Caco-2 (cell line): ENCODE measurements around the gene CDK14. TPM values are rescaled to one million over a fixed set of nuclear protein-coding genes. Genes with fewer than 3 reads are reported as not detected.

ENCODE experiments used
- BruUV-seq: library from RNA; stranded (reverse); fragments of 400-500 nt; replicated peaks from 2 replicates; lab custom pipeline; 2021; lab: Mats Ljungman, UMichigan
- CTCF ChIA-PET: fragments of 300-600 bp; sonication (Branson Sonifier 250); formaldehyde crosslinking; loops from one replicate; lab custom pipeline; 2022; ENCODE audit warnings: antibody characterized with exemption; lab: Charles Lee
- POLR2A ChIA-PET: fragments of 300-600 bp; sonication (Branson Sonifier 250); formaldehyde crosslinking; loops from one replicate; lab custom pipeline; 2022; ENCODE audit warnings: antibody characterized with exemption; lab: Charles Lee
- DNase-seq, 2 experiments: peaks; one replicate each; pipeline versions ENCODE4 v3.0.0 to v3.0.0-alpha.2; 2020 to 2022
- H3K27me3 ChIP-seq: replicated peaks from 2 replicates; pipeline ENCODE4 v1.6.0; 2011; ENCODE audit warnings: low read length; ENCODE audit not compliant: control insufficient read depth, insufficient read depth
- H3K36me3 ChIP-seq: 2 replicates; pipeline ENCODE4 v1.5.1; 2011; ENCODE audit warnings: low read length; ENCODE audit not compliant: control insufficient read depth, insufficient read depth
- H3K4me1 ChIP-seq: fragments of 250-450 bp; sonication (Bioruptor Pico); 2 replicates; pipeline ENCODE4 v1.5.1; 2020; ENCODE audit warnings: mild to moderate bottlenecking
- H3K4me3 ChIP-seq: 2 replicates; pipeline ENCODE4 v1.5.1; 2011; ENCODE audit warnings: low read depth, mild to moderate bottlenecking, control low read depth, low read length
- H3K9me3 ChIP-seq: fragments of 250-450 bp; sonication (Bioruptor Pico); 2 replicates; pipeline ENCODE4 v1.5.1; 2020; ENCODE audit warnings: mild to moderate bottlenecking, moderate library complexity
- H3K27ac Mint-ChIP-seq: one replicate; pipeline ENCODE4 v1.8.0; 2022; ENCODE audit warnings: mixed read lengths; ENCODE audit not compliant: unreplicated experiment
- H3K27me3 Mint-ChIP-seq: one replicate; pipeline ENCODE4 v1.8.0; 2022; ENCODE audit warnings: mixed read lengths; ENCODE audit not compliant: insufficient read depth, unreplicated experiment
- H3K36me3 Mint-ChIP-seq: one replicate; pipeline ENCODE4 v1.8.0; 2022; ENCODE audit warnings: mild to moderate bottlenecking, mixed read lengths; ENCODE audit not compliant: insufficient read depth, unreplicated experiment
- H3K4me1 Mint-ChIP-seq: one replicate; pipeline ENCODE4 v1.8.0; 2022; ENCODE audit warnings: low read depth, mixed read lengths; ENCODE audit not compliant: unreplicated experiment
- H3K4me3 Mint-ChIP-seq: one replicate; pipeline ENCODE4 v1.8.0; 2022; ENCODE audit warnings: mild to moderate bottlenecking, moderate library complexity, mixed read lengths; ENCODE audit not compliant: unreplicated experiment
- H3K9me3 Mint-ChIP-seq: one replicate; pipeline ENCODE4 v1.8.0; 2022; ENCODE audit warnings: mixed read lengths; ENCODE audit not compliant: unreplicated experiment
- intact Hi-C: fragments of 100-400 bp; cut with micrococcal nuclease; formaldehyde crosslinking; loops from one replicate; pipeline ENCODE4 v1.10.0; 2022; ENCODE audit not compliant: unreplicated experiment
- total RNA-seq: library from RNA; stranded (reverse); gene quantifications from 2 replicates; pipeline ENCODE4 v1.2.3, GENCODE V29; 2022
- TF ChIP-seq, protein P1 (sequence below), 2 experiments: fragments of 200-600 bp in 1 of 2; IDR thresholded peaks; 1 replicate in 1 of 2; 2 replicates in 1 of 2; pipeline versions ENCODE4 v1.5.1 to v1.8.0; 2011 to 2022; ENCODE audit warnings: antibody characterized with exemption in 1 of 2, control low read depth in 1 of 2, inconsistent platforms in 1 of 2, low read depth in 1 of 2, low read length in 1 of 2, mild to moderate bottlenecking in 1 of 2, moderate library complexity in 1 of 2; ENCODE audit not compliant: insufficient read depth in 1 of 2, severe bottlenecking in 1 of 2, unreplicated experiment in 1 of 2

Gene CDK14
- total RNA-seq, 1 experiment from 2014 or later, result 18.2 TPM

GRCh38 chr7:91185771-91186170 is 589.6 kb downstream of the CDK14 start:
- BruUV-seq, result no TSS peak
- no peaks in the 10 kb centered on the region for H3K36me3 ChIP-seq
- intact Hi-C loops, result no loop called here
- Mint-ChIP-seq H3K4me1 (no peaks in the 10 kb centered on the region), H3K36me3 (no peaks in the 10 kb centered on the region), H3K4me3 (no peak overlapping the region), H3K9me3 (peaks cover 8% of the 10 kb centered on the region), H3K27me3 (no peaks in the 10 kb centered on the region), H3K27ac (no peak overlapping the region)
- DNase-seq, result no peak
- TF ChIP-seq, protein P1, sequence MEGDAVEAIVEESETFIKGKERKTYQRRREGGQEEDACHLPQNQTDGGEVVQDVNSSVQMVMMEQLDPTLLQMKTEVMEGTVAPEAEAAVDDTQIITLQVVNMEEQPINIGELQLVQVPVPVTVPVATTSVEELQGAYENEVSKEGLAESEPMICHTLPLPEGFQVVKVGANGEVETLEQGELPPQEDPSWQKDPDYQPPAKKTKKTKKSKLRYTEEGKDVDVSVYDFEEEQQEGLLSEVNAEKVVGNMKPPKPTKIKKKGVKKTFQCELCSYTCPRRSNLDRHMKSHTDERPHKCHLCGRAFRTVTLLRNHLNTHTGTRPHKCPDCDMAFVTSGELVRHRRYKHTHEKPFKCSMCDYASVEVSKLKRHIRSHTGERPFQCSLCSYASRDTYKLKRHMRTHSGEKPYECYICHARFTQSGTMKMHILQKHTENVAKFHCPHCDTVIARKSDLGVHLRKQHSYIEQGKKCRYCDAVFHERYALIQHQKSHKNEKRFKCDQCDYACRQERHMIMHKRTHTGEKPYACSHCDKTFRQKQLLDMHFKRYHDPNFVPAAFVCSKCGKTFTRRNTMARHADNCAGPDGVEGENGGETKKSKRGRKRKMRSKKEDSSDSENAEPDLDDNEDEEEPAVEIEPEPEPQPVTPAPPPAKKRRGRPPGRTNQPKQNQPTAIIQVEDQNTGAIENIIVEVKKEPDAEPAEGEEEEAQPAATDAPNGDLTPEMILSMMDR (IDR thresholded peaks at IDR 0.05; ENCODE audit: insufficient read depth in 1 of 2, low read depth in 1 of 2, low read length in 1 of 2, severe bottlenecking in 1 of 2, unreplicated experiment in 1 of 2), result no peak
- ChIA-PET POLR2A (no interaction called here), CTCF (no interaction called here)
- H3K4me1 ChIP-seq, result no peaks in the 10 kb centered on the region
- no peaks in the 10 kb centered on the region for H3K9me3 ChIP-seq
- no peak overlapping the region for H3K4me3 ChIP-seq
- no peaks in the 10 kb centered on the region for H3K27me3 ChIP-seq

- no peaks in the 10 kb centered on the region for H3K4me1 Mint-ChIP-seq
- BruUV-seq, result no TSS peak
- no peaks in the 10 kb centered on the region for H3K27me3 Mint-ChIP-seq
- no peaks in the 10 kb centered on the region for H3K4me1 ChIP-seq
- H3K27me3 ChIP-seq, result no peaks in the 10 kb centered on the region
- no peaks in the 10 kb centered on the region for H3K9me3 ChIP-seq
- TF ChIP-seq, protein P1 (IDR thresholded peaks at IDR 0.05; ENCODE audit: insufficient read depth in 1 of 2, low read depth in 1 of 2, low read length in 1 of 2, severe bottlenecking in 1 of 2, unreplicated experiment in 1 of 2), result no peak
- no peak for DNase-seq
- intact Hi-C loops, result no loop called here
- H3K4me3 ChIP-seq, result no peak overlapping the region
- no peaks in the 10 kb centered on the region for H3K36me3 Mint-ChIP-seq
- POLR2A ChIA-PET, result no interaction called here
- CTCF ChIA-PET, result no interaction called here
- no peaks in the 10 kb centered on the region for H3K36me3 ChIP-seq
- H3K9me3 Mint-ChIP-seq, result no peaks in the 10 kb centered on the region
- H3K4me3 Mint-ChIP-seq, result no peak overlapping the region
- no peak overlapping the region for H3K27ac Mint-ChIP-seq
Measured at GRCh38 chr7:91187061-91187460, 590.9 kb downstream of the CDK14 start.

GRCh38 chr7:91191771-91192170 is 595.6 kb downstream of the CDK14 start:
- CTCF ChIA-PET, result no interaction called here
- no TSS peak for BruUV-seq
- H3K9me3 ChIP-seq, result no peaks in the 10 kb centered on the region
- H3K4me1 ChIP-seq, result no peaks in the 10 kb centered on the region
- DNase-seq, result no peak
- no peak overlapping the region for H3K4me3 ChIP-seq
- no peak overlapping the region for H3K4me3 Mint-ChIP-seq
- POLR2A ChIA-PET, result no interaction called here
- no peaks in the 10 kb centered on the region for H3K36me3 ChIP-seq
- no peaks in the 10 kb centered on the region for H3K36me3 Mint-ChIP-seq
- H3K9me3 Mint-ChIP-seq, result no peaks in the 10 kb centered on the region
- H3K4me1 Mint-ChIP-seq, result no peaks in the 10 kb centered on the region
- no peaks in the 10 kb centered on the region for H3K27me3 Mint-ChIP-seq
- H3K27ac Mint-ChIP-seq, result no peak overlapping the region
- H3K27me3 ChIP-seq, result no peaks in the 10 kb centered on the region
- intact Hi-C loops, result no loop called here
- TF ChIP-seq, protein P1 (IDR thresholded peaks at IDR 0.05; ENCODE audit: insufficient read depth in 1 of 2, low read depth in 1 of 2, low read length in 1 of 2, severe bottlenecking in 1 of 2, unreplicated experiment in 1 of 2), result no peak
